ENCODE data around the gene ZNF878. TPM values are rescaled to one million over a fixed set of nuclear protein-coding genes. Genes with fewer than 3 reads are reported as not detected.

Gene ZNF878
- polyA plus RNA-seq, 3 donors, result not detected

- Histone ChIP-seq H3K9me3 (replicated peaks in 1 of 2; ENCODE audit: control insufficient read depth in 1 of 2, insufficient read depth in 1 of 2, low read length in 2 of 2) (peaks cover 62 to 77% of the 10 kb centered on the region in 2 donors), H3K27ac (ENCODE audit: low read depth in 1 of 2, low read length in 2 of 2) (no peak overlapping the region), H3K4me1 (ENCODE audit: control insufficient read depth in 1 of 2, insufficient read depth in 2 of 2, low read length in 2 of 2) (no peaks in the 10 kb centered on the region), H3K4me3 (replicated peaks in 1 of 3; ENCODE audit: low read depth in 2 of 3, low read length in 3 of 3) (peak overlapping the region in 1 of 3 experiments; percentile 3), H3K79me2 (ENCODE audit: insufficient read depth, low read length) (peaks cover 36% of the 10 kb centered on the region), H3K4me2 (replicated peaks; ENCODE audit: extremely low read depth, low read length, poor library complexity, severe bottlenecking) (no peak overlapping the region), H2AFZ (ENCODE audit: insufficient read depth, low read depth, low read length, poor library complexity, severe bottlenecking) (no peak overlapping the region), H4K20me1 (ENCODE audit: insufficient read depth, low read length) (no peaks in the 10 kb centered on the region), H3K9ac (ENCODE audit: insufficient read depth, low read length, poor library complexity, severe bottlenecking) (no peak overlapping the region), H3K27me3 (ENCODE audit: control insufficient read depth in 2 of 2, insufficient read depth in 2 of 2, low read length in 2 of 2) (no peaks in the 10 kb centered on the region), H3K36me3 (replicated peaks in 1 of 2; ENCODE audit: control insufficient read depth in 1 of 2, insufficient read depth in 2 of 2, low read length in 2 of 2) (peaks cover 13 to 66% of the 10 kb centered on the region in 2 donors)
- Mint-ChIP-seq H3K27ac (no peak overlapping the region), H3K27me3 (ENCODE audit: low read depth in 3 of 3) (peaks cover 0 to 1% (median 0%) of the 10 kb centered on the region in 3 donors), H3K4me3 (no peak overlapping the region), H3K9me3 (peaks cover 24 to 76% (median 72%) of the 10 kb centered on the region in 7 donors), H3K4me1 (no peaks in the 10 kb centered on the region), H3K36me3 (peaks cover 34 to 61% of the 10 kb centered on the region in 2 donors)
- TF ChIP-seq CTCF (IDR thresholded peaks at IDR 0.05), result no peak
- intact Hi-C loops (cut with micrococcal nuclease), result no loop called here
- DNase-seq, result no peak
- 100% methylated on average over 3 of the region's 9 CpGs for WGBS (ENCODE audit: insufficient coverage)
These were observed 52.4 kb downstream of the ZNF878 start for GRCh38 chr19:12000152-12000981.

- Histone ChIP-seq H3K9ac (ENCODE audit: insufficient read depth, low read length, poor library complexity, severe bottlenecking) (no peak overlapping the region), H3K4me3 (replicated peaks in 1 of 3; ENCODE audit: low read depth in 2 of 3, low read length in 3 of 3) (no peak overlapping the region), H3K27ac (ENCODE audit: low read depth in 1 of 2, low read length in 2 of 2) (no peak overlapping the region), H2AFZ (ENCODE audit: insufficient read depth, low read depth, low read length, poor library complexity, severe bottlenecking) (no peak overlapping the region), H3K36me3 (replicated peaks in 1 of 2; ENCODE audit: control insufficient read depth in 1 of 2, insufficient read depth in 2 of 2, low read length in 2 of 2) (peaks cover 0 to 44% of the 10 kb centered on the region in 2 donors), H3K27me3 (ENCODE audit: control insufficient read depth in 2 of 2, insufficient read depth in 2 of 2, low read length in 2 of 2) (no peaks in the 10 kb centered on the region), H3K4me2 (replicated peaks; ENCODE audit: extremely low read depth, low read length, poor library complexity, severe bottlenecking) (no peak overlapping the region), H3K9me3 (replicated peaks in 1 of 2; ENCODE audit: control insufficient read depth in 1 of 2, insufficient read depth in 1 of 2, low read length in 2 of 2) (peaks cover 52 to 54% of the 10 kb centered on the region in 2 donors), H3K79me2 (ENCODE audit: insufficient read depth, low read length) (peaks cover 81% of the 10 kb centered on the region), H3K4me1 (ENCODE audit: control insufficient read depth in 1 of 2, insufficient read depth in 2 of 2, low read length in 2 of 2) (no peaks in the 10 kb centered on the region), H4K20me1 (ENCODE audit: insufficient read depth, low read length) (peaks cover 15% of the 10 kb centered on the region)
- no peaks in the 10 kb centered on the region for H3K27me3 Mint-ChIP-seq (ENCODE audit: low read depth in 3 of 3)
- no peak overlapping the region for H3K4me3 Mint-ChIP-seq
- TF ChIP-seq CTCF (IDR thresholded peaks at IDR 0.05), result no peak
- H3K9me3 Mint-ChIP-seq, result peaks cover 22 to 58% (median 47%) of the 10 kb centered on the region in 7 donors
- no peak for DNase-seq
- H3K4me1 Mint-ChIP-seq, result peaks cover 7% of the 10 kb centered on the region
- intact Hi-C loops (cut with micrococcal nuclease), result no loop called here
- WGBS (ENCODE audit: insufficient coverage), result no CpG with 5 or more reads among the region's 1 CpG
- peaks cover 25 to 64% of the 10 kb centered on the region in 2 donors for H3K36me3 Mint-ChIP-seq
- H3K27ac Mint-ChIP-seq, result no peak overlapping the region
These were observed 57.6 kb downstream of the ZNF878 start for GRCh38 chr19:11995174-11995573.

Small RNA genes lying within 50 kb of the gene (small RNA-seq; reads per million reads assigned to genes)
- gene RF00019 (ENCODE audit: insufficient read length, low read depth) (not detected), gene RNA5SP464 (ENCODE audit: insufficient read length, low read depth) (not detected), gene RNA5SP465 (ENCODE audit: insufficient read length, low read depth) (not detected), gene RNA5SP466 (ENCODE audit: insufficient read length, low read depth) (not detected)

Other genes with a start within 250 kb of the ZNF878 start
- gene ZNF440, start 238.7 kb downstream of the ZNF878 start, polyA plus RNA-seq, result 1 to 10 TPM; 2.4 to 4.1 (median 3.4) TPM
- 1 to 10 TPM in 1 of 3 donors, under 1 TPM in 2; 0.31 to 2.1 (median 0.82) TPM for gene ZNF439, start 204.2 kb downstream of the ZNF878 start, polyA plus RNA-seq
- 1 to 10 TPM in 2 of 3 donors, under 1 TPM in 1; 0.98 to 1.7 (median 1.1) TPM for gene ZNF69, start 165.2 kb downstream of the ZNF878 start, polyA plus RNA-seq
- gene ZNF700, start 127.9 kb downstream of the ZNF878 start, polyA plus RNA-seq, result 10 to 100 TPM in 1 of 3 donors, 1 to 10 TPM in 2; 1.1 to 18.3 (median 1.2) TPM
- gene ZNF763, start 87.9 kb downstream of the ZNF878 start, polyA plus RNA-seq, result 1 to 10 TPM; 1.3 to 2.6 (median 1.7) TPM
- 1 to 10 TPM in 1 of 3 donors, under 1 TPM in 2; 0.50 to 1.1 (median 0.76) TPM for gene ZNF433, start 17.3 kb downstream of the ZNF878 start, polyA plus RNA-seq
- gene ZNF844, start 11.8 kb upstream of the ZNF878 start, polyA plus RNA-seq, result 1 to 10 TPM; 1.9 to 2.2 (median 2.0) TPM
- 1 to 10 TPM in 2 of 3 donors, under 1 TPM in 1; 0.86 to 2.6 (median 1.3) TPM for gene ZNF20, start 87.4 kb upstream of the ZNF878 start, polyA plus RNA-seq
- under 1 TPM in 1 of 3 donors, not detected in 2; 0.37 TPM for gene ZNF625, start 103.8 kb upstream of the ZNF878 start, polyA plus RNA-seq
- 1 to 10 TPM; 3.4 to 6.4 (median 5.8) TPM for gene ZNF136, start 110.1 kb upstream of the ZNF878 start, polyA plus RNA-seq
- gene ZNF44, start 241.9 kb upstream of the ZNF878 start, polyA plus RNA-seq, result 10 to 100 TPM in 1 of 3 donors, 1 to 10 TPM in 2; 6.7 to 10.1 (median 9.7) TPM